Gastroesophageal sphincter (tissue), 4 donors: ENCODE data around the gene PIGU. TPM values are rescaled to one million over a fixed set of nuclear protein-coding genes. Genes with fewer than 3 reads are reported as not detected.

Experiments
- ATAC-seq: fragments of 150-250 bp; one replicate; pipeline ENCODE4 v1.9.1; 2016; ENCODE audit warnings: mild to moderate bottlenecking, moderate library complexity
- H3K27ac ChIP-seq, 4 donors: fragments of 200-600 bp; sonication (generic) in 3 of 4; 1 replicate in 3 of 4; 2 replicates in 1 of 4; pipeline ENCODE4 v1.5.1; 2016 to 2019
- H3K27me3 ChIP-seq: fragments of 200-600 bp; sonication (generic); one replicate; pipeline ENCODE4 v1.5.1; 2019
- H3K36me3 ChIP-seq, 2 donors: fragments of 200-600 bp; sonication (generic); one replicate each; pipeline ENCODE4 v1.5.1; 2019; ENCODE audit warnings: control low read depth in 1 of 2
- H3K4me1 ChIP-seq, 3 donors: fragments of 200-600 bp; sonication (generic); 1 replicate in 2 of 3; 2 replicates in 1 of 3; pipeline ENCODE4 v1.5.1; 2016 to 2019; ENCODE audit warnings: control low read depth in 2 of 3
- H3K4me3 ChIP-seq, 2 donors: fragments of 200-600 bp; sonication (generic); one replicate each; pipeline ENCODE4 v1.5.1; 2019; ENCODE audit warnings: mild to moderate bottlenecking in 1 of 2, moderate library complexity in 1 of 2
- H3K9me3 ChIP-seq, 3 donors: fragments of 200-600 bp; sonication (generic); one replicate each; pipeline ENCODE4 v1.5.1; 2017 to 2019; ENCODE audit warnings: control low read depth in 2 of 3
- CTCF ChIP-seq, 4 experiments: fragments of 200-600 bp in 2 of 4; fragments of 450-650 bp in 2 of 4; sonication (generic) in 1 of 4; IDR thresholded peaks; one replicate each; pipeline ENCODE4 v1.5.1; 2017 to 2019; ENCODE audit warnings: antibody characterized with exemption in 4 of 4, mild to moderate bottlenecking in 2 of 4, moderate library complexity in 2 of 4
- EP300 ChIP-seq: sonication (generic); formaldehyde crosslinking; IDR thresholded peaks from one replicate; pipeline ENCODE4 v1.6.1; 2017; ENCODE audit warnings: antibody characterized with exemption, mild to moderate bottlenecking
- POLR2A ChIP-seq, 2 donors: fragments of 450-650 bp; IDR thresholded peaks; one replicate each; pipeline ENCODE4 v1.6.1; 2017; ENCODE audit warnings: antibody characterized with exemption in 2 of 2, mild to moderate bottlenecking in 2 of 2, moderate library complexity in 1 of 2
- POLR2AphosphoS5 ChIP-seq: sonication (generic); formaldehyde crosslinking; IDR thresholded peaks from one replicate; pipeline ENCODE4 v1.6.1; 2017; ENCODE audit warnings: antibody characterized with exemption
- WGBS, 2 donors: methylation state at CpG; one replicate each; pipeline ENCODE4 v1.1.5; 2018; ENCODE audit warnings: low coverage in 1 of 2; 5-methylcytosine and 5-hydroxymethylcytosine counted together
- total RNA-seq, 4 donors: library from RNA; depleted of rRNA; stranded (reverse); fragments of >200 nt; gene quantifications; one replicate each; pipeline ENCODE4 v1.1.0, GENCODE V29; 2016

The PIGU gene
- total RNA-seq, 4 donors from 2014 or later, result 5.4 to 11.8 (median 10.8) TPM

- WGBS, 2 donors, result 88 to 91% methylated on average over 4 of the region's 7 CpGs
- Histone ChIP-seq H3K4me1 (peaks cover 0 to 42% (median 12%) of the 10 kb centered on the region in 3 donors), H3K9me3 (no peaks in the 10 kb centered on the region), H3K36me3 (peaks cover 0 to 23% of the 10 kb centered on the region in 2 donors), H3K27ac (peak overlapping the region in 2 of 4 donors; percentile 26 to 69), H3K4me3 (no peak overlapping the region), H3K27me3 (no peaks in the 10 kb centered on the region)
- no peak for ATAC-seq
- TF ChIP-seq POLR2A (IDR thresholded peaks at IDR 0.05) (no peak), CTCF (IDR thresholded peaks at IDR 0.05) (no peak), EP300 (no peak), POLR2AphosphoS5 (no peak)
Observed at GRCh38 chr20:34579979-34580940, 96.6 kb downstream of the PIGU start.

- ATAC-seq, result peak; percentile 86
- TF ChIP-seq POLR2AphosphoS5 (peak; percentile 55), CTCF (IDR thresholded peaks at IDR 0.05) (peak; percentile 37 to 68 (median 66)), POLR2A (IDR thresholded peaks at IDR 0.05) (no peak)
- WGBS, 2 donors, result 56 to 58% methylated on average over 9 to 11 of the region's 11 CpGs
- no peaks in the 10 kb centered on the region for H3K9me3 ChIP-seq
- H3K27ac ChIP-seq, result peak overlapping the region in 1 of 4 donors; percentile 34
- peaks cover 0 to 42% (median 12%) of the 10 kb centered on the region in 3 donors for H3K4me1 ChIP-seq
- H3K36me3 ChIP-seq, result peaks cover 0 to 23% of the 10 kb centered on the region in 2 donors
- no peaks in the 10 kb centered on the region for H3K27me3 ChIP-seq
- no peak overlapping the region for H3K4me3 ChIP-seq
Observed at GRCh38 chr20:34579191-34579978, 97.5 kb downstream of the PIGU start.

GRCh38 chr20:34578521-34578920 lies 98.4 kb downstream of the PIGU start:
- TF ChIP-seq POLR2AphosphoS5 (no peak), CTCF (IDR thresholded peaks at IDR 0.05) (no peak)
- Histone ChIP-seq H3K27ac (peak overlapping the region in 2 of 4 donors; percentile 30 to 33), H3K9me3 (no peaks in the 10 kb centered on the region), H3K4me1 (peaks cover 0 to 41% (median 12%) of the 10 kb centered on the region in 3 donors), H3K27me3 (no peaks in the 10 kb centered on the region), H3K36me3 (peaks cover 0 to 32% of the 10 kb centered on the region in 2 donors), H3K4me3 (no peak overlapping the region)
- no peak for ATAC-seq
- WGBS, 2 donors, result 40% methylated on average over 1 of the region's 6 CpGs; no CpG with 5 or more reads in 1 of the 2 donors

GRCh38 chr20:34578025-34578424 lies 98.9 kb downstream of the PIGU start:
- Histone ChIP-seq H3K4me1 (peaks cover 0 to 36% (median 12%) of the 10 kb centered on the region in 3 donors), H3K9me3 (no peaks in the 10 kb centered on the region), H3K36me3 (peaks cover 0 to 37% of the 10 kb centered on the region in 2 donors), H3K27me3 (no peaks in the 10 kb centered on the region), H3K4me3 (no peak overlapping the region), H3K27ac (peak overlapping the region in 2 of 4 donors; percentile 30 to 33)
- no peak for ATAC-seq
- TF ChIP-seq POLR2A (IDR thresholded peaks at IDR 0.05), result no peak
- TF ChIP-seq EP300, result no peak
- no peak for TF ChIP-seq CTCF (IDR thresholded peaks at IDR 0.05)
- no peak for TF ChIP-seq POLR2AphosphoS5
- WGBS, 2 donors, result 35 to 47% methylated on average over 2 of the region's 2 CpGs
